OCI-M2 (cell line): Measurements from ENCODE around the gene ABCB11.
"Not testable (repeated sequence)": the region's sequence is repeated elsewhere in the genome, so short reads cannot be mapped to it uniquely, and the experiment has no call there.

Experiments
- DNase-seq: peaks from one replicate; lab custom pipeline; 2025; ENCODE audit not compliant: unreplicated experiment; lab: John Stamatoyannopoulos, UW

Gene ABCB11

GRCh38 chr2:168896783-168897182, 134.3 kb downstream of the ABCB11 start:
- DNase-seq, result no peak

- DNase-seq, result no peak
These were observed 135.4 kb downstream of the ABCB11 start for GRCh38 chr2:168895771-168896170.

- DNase-seq, result no peak
These were observed 136.4 kb downstream of the ABCB11 start for GRCh38 chr2:168894720-168895119.

- no peak for DNase-seq
These were observed 137.0 kb downstream of the ABCB11 start for GRCh38 chr2:168894101-168894500.

GRCh38 chr2:168892327-168892726, 138.8 kb downstream of the ABCB11 start:
- DNase-seq, result no peak

GRCh38 chr2:168890006-168890782, 140.9 kb downstream of the ABCB11 start, which contains the start of gene SPC25:
SPC25 (minus strand) TSS chr2:168890430; CDS start chr2:168889519, 911 bp downstream.
- peak; percentile 63 for DNase-seq

- DNase-seq, result no peak
These were observed 141.5 kb downstream of the ABCB11 start for GRCh38 chr2:168889635-168890005.

GRCh38 chr2:168884975-168885374, 146.1 kb downstream of the ABCB11 start:
- no peak for DNase-seq

GRCh38 chr2:168882163-168882562, 149.0 kb downstream of the ABCB11 start:
- not testable (repeated sequence) for DNase-seq

- DNase-seq, result no peak
These were observed 156.6 kb downstream of the ABCB11 start for GRCh38 chr2:168874368-168875054.

- DNase-seq, result not testable (repeated sequence)
These were observed 160.3 kb downstream of the ABCB11 start for GRCh38 chr2:168870824-168871223.
